ENCODE data around the gene MON2. TPM values are rescaled to one million over a fixed set of nuclear protein-coding genes. Genes with fewer than 3 reads are reported as not detected.

MON2 gene
- total and polyA plus RNA-seq, 2 of the 8 experiments (the other 6 are each of a cell fraction or from before 2014, with no cell fraction given): 3.8 to 21.8 TPM

DNA sequence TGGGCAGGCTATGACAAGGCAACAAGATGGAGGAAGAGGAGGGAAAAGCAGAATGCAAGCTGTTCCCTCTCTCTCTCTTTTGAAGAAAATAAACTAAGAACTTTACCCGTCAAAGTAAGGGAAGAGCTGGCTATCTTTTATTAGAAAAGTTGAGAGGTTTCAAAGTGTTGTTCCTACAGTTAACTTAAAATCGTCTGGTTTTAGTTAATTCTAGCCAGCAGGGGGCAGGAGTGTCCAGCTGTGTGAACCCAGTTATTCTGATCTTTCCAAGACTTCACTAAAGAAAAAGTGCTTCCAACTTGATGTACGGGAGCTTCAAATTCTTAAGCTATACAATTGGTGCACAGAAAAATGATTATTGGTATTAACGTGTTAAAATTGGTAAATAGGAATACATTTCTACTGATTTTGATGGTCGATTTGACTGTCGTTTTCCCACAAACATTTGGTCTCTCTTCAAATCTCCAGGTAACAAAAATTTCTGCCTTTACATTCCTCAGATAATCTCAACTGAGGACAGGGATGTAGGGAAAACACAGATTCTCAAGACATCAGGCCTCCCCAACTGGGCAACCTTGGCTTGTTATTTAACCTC lies 28.4 kb upstream of the MON2 start:
- Histone ChIP-seq H3K79me1 (ENCODE audit: low read depth, low read length) (no peaks in the 10 kb centered on the region), H3K27me3 (replicated peaks in 1 of 4; ENCODE audit: control insufficient read depth in 3 of 4, extremely low read depth in 1 of 4, insufficient read depth in 3 of 4, low read length in 3 of 4) (peaks cover 8 to 25% (median 19%) of the 10 kb centered on the region in 4 experiments), H3K23ac (ENCODE audit: insufficient read length) (no peak overlapping the region), H2BK20ac (ENCODE audit: low read length) (no peak overlapping the region), H3K23me2 (ENCODE audit: low read depth, low read length) (peaks cover 13% of the 10 kb centered on the region), H2BK5ac (ENCODE audit: low read depth, low read length) (no peak overlapping the region), H2BK120ac (replicated peaks; ENCODE audit: low read depth, low read length) (no peak overlapping the region), H2BK12ac (ENCODE audit: low read depth, low read length) (no peak overlapping the region), H3K27ac (ENCODE audit: low read depth, low read length) (no peak overlapping the region), H4K20me1 (replicated peaks in 1 of 2; ENCODE audit: control insufficient read depth in 1 of 2, insufficient read depth in 2 of 2, low read length in 2 of 2) (no peaks in the 10 kb centered on the region), H2AK5ac (ENCODE audit: low read depth, low read length) (no peak overlapping the region), H3K4me3 (ENCODE audit: extremely low read depth in 1 of 4, insufficient read depth in 2 of 4, low read depth in 3 of 4, low read length in 4 of 4) (no peak overlapping the region), H3K9me3 (ENCODE audit: insufficient read depth in 2 of 2, low read depth in 1 of 2, low read length in 1 of 2) (0 out of 4 replicates have a peak, but pooled peaks cover 0 to 5% of the 10 kb centered on the region in 2 experiments), H3K9ac (replicated peaks in 1 of 4; ENCODE audit: extremely low read depth in 1 of 4, low read depth in 3 of 4, low read length in 3 of 4) (no peak overlapping the region), H3K4me2 (ENCODE audit: insufficient read depth in 1 of 2, low read depth in 2 of 2, low read length in 2 of 2) (no peak overlapping the region), H2AFZ (ENCODE audit: low read length) (peak overlapping the region; percentile 28; the same call in 1 of the 2 replicates), H2BK15ac (ENCODE audit: low read length) (no peak overlapping the region), H3K79me2 (ENCODE audit: control insufficient read depth in 1 of 2, insufficient read depth in 2 of 2, low read length in 2 of 2) (no peaks in the 10 kb centered on the region), H4K8ac (ENCODE audit: extremely low read depth, insufficient read depth, low read length) (no peak overlapping the region), H3K56ac (replicated peaks; ENCODE audit: insufficient read length, low read depth, low read length) (no peak overlapping the region), H4K5ac (ENCODE audit: insufficient read length, low read depth, low read length) (no peak overlapping the region), H3K4ac (replicated peaks; ENCODE audit: insufficient read length, low read depth, low read length) (no peak overlapping the region), H3K18ac (ENCODE audit: extremely low read depth, low read length) (no peak overlapping the region), H3K36me3 (ENCODE audit: control insufficient read depth in 2 of 4, insufficient read depth in 4 of 4, low read length in 3 of 4) (no peaks in the 10 kb centered on the region), H4K91ac (replicated peaks; ENCODE audit: insufficient read length, low read length) (no peak overlapping the region), H3K4me1 (replicated peaks in 1 of 4; ENCODE audit: control insufficient read depth in 3 of 4, insufficient read depth in 4 of 4, low read length in 3 of 4) (peaks cover 0 to 5% (median 0%) of the 10 kb centered on the region in 4 experiments; a peak in 4 of 7 replicates), H3K14ac (ENCODE audit: insufficient read length) (no peak overlapping the region)
- TF ChIP-seq RNF2 (IDR thresholded peaks at IDR 0.05; ENCODE audit: borderline replicate concordance, low read depth, low read length, missing control alignments, poor library complexity, severe bottlenecking) (no peak), RXRA (IDR thresholded peaks at IDR 0.05; ENCODE audit: insufficient read depth, low read depth, low read length) (no peak), RAD21 (IDR thresholded peaks at IDR 0.05 in 1 of 2, conservative IDR thresholded peaks at IDR 0.05 in 1 of 2; ENCODE audit: low read depth in 2 of 2, low read length in 2 of 2) (peak; percentile 73 to 79), NRF1 (IDR thresholded peaks at IDR 0.05; ENCODE audit: low read depth, low read length) (no peak), CTCF (IDR thresholded peaks at IDR 0.05; ENCODE audit: control extremely low read depth in 1 of 3, insufficient read depth in 1 of 3, low read depth in 1 of 3, low read length in 3 of 3) (peak in 2 of 3 experiments; percentile 56 to 59; a peak in 3 of 4 replicates)
- ChIA-PET POLR2A (ENCODE audit: partially characterized antibody) (no interaction called here), CTCF (ENCODE audit: partially characterized antibody) (interaction anchor here (0.7 to 4.7 kb wide), 34 partner anchors 9 to 631 kb away, joined by 3 to 86 read pairs (median 4); partner anchors contain the start of gene MON2)
- 32% methylated on average over 6 of the region's 6 CpGs; no CpG with 5 or more reads in 1 of the 2 experiments for WGBS, 2 experiments (ENCODE audit: extremely low coverage in 1 of 2, insufficient coverage in 1 of 2, insufficient read length in 1 of 2, insufficient replicate concordance in 2 of 2, low coverage in 1 of 2, low lambda C conversion rate in 2 of 2, missing lambda C conversion rate in 1 of 2)
- peak; percentile 71 for FAIRE-seq
- peak in 1 of 2 experiments; percentile 67 for DNase-seq (ENCODE audit: low read depth in 1 of 2, low spot score in 2 of 2)
